DMS79 treated with DMSO at 0.1 percent for 48 hours (cell line): ENCODE measurements around the gene MAT2B.
"Not testable (repeated sequence)": the region's sequence is repeated elsewhere in the genome, so short reads cannot be mapped to it uniquely, and the experiment has no call there.

Experiments used
- DNase-seq: peaks from one replicate; lab custom pipeline; 2025; lab: John Stamatoyannopoulos, UW

MAT2B gene

DNA sequence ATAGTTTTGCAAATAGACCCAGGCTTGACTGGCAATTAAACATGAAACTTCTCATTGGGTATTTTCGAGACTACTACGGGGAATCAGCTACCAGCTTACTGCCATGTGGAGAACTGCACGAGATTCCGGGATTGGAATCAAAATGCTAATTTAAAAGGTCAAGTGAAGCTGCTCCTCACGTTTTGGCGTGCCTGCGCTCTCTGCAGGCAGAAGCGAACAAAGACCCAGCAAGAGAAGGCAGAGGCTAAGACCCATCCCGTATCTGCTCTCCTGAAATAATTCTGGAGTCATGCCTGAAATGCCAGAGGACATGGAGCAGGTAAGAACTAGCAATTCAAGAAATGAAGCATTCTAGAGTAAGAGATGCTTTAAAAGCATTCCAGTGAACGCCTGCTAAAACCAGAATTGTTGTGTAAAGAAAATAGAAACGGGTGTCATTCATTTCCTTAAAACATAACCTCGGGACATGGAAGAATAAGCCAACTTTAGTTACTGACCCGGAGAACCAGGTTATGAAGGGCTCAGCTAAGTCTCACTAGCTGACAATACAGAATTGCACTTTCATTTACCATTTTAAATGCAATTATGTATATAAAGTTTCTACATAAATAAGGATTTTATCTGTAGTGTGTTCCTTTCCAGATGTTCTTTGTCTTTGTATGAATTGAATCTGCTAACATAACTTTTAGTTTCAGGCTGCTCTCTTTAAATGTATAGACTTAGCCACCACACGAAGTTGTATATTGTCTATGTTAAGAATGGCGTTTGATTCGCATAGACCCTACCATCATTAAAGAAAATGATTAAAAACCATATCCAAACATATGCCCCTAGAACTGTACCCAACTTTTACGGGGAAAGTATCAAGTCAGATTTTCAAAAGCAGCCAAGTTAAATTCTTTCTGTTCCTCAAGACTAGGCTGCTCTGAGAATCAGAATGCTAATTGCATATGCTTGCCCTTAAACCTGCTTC is 2.0 kb upstream of the MAT2B start:
- DNase-seq: no peak

DNA sequence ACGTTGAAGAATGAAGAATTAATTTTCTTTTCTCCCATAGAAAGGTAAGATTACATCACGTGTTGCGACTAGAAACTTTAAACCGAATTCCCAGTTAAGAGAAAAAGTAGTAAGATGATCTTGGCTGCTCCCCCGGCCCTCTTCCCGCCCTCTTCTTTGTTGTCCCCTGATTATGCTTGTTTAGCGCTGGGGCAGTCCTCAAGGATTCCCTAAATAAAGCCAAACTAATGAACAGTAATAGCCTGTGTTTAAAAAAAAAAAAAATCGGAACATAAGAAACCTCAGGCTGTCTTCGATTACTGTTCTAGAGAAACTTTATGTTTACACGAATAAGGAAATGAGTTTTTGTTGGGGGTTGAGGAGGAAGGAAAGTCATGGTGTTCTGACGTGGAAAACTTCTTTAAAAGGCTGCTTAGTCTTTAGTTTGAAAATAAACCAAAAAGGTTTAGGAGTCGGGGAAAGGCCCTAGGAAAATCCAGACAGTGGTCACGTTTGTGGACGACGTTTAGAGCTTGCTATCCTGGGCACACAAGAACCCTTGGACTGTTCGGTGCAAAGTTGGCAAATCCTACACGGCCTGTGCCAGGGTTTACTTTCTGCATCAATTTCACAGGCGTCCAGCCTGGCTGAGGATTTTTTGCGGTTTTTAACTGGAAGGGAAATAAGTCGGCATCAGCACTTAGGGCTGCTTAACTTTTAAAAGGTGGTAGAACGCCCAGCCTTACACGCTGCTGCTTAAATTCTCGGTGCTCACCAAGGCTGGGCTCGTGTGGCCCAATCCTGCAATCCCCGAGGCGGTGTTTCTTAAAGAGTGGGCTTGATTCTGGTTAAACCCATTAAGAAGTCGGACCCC is 1.1 kb upstream of the MAT2B start:
- peak; percentile 42 for DNase-seq

- no peak for DNase-seq
Measured at GRCh38 chr5:163505049-163505367, 411 bp upstream of the MAT2B start.

- no peak for DNase-seq
Measured at GRCh38 chr5:163506095-163506457, 657 bp downstream of the MAT2B start.

DNA sequence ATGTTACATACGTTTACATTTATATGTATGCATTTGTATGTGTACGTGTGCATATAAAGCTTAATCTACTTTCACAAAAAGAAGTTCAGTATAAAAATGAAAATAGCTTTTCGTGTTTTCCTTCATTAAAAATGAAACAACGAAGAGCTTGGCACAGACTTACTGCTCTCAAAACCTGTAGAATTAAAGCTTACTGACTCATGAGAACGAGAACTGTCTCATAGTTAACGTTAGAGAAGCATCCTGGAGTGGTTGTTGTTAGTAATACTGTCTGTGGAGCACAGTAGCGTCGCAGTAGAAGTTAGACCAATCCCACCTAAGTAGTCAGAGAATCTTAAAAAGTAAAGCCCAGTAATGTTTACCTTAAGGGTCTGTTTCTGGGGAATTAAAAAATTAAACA is 1.3 kb downstream of the MAT2B start:
- no peak for DNase-seq

- DNase-seq: no peak
Measured at GRCh38 chr5:163508753-163509152, 3.3 kb downstream of the MAT2B start.

DNA sequence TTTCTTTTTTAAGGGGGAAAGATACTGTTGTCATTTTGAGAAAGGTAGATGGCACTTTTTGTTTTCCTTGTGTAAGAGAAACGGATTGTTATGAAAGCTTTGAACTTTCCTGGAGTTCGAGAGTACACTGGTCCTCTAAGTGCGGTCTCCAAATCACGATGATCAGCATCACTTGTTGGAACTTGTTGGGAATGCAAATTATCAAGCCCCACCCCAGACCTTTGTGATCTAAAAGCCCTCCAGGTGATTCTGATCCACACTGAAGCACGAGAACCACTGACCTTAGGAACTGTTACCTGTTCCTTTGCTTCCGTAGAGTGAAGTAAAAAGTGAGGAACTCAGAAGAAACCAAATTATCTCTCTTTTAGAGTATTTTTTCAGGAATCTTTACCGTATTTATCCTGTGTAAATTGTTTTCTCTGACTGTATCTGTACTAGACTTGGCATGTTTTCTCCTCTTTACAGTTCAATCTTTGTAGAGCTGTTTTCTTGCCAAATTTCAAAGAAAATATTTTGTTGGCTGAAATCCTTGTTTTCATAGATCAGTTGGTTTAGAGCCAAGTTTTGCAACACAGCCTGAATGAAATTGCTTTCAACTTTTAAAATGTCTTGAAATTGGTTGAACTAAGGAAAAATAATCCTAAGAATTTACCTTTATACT is 4.0 kb downstream of the MAT2B start:
- DNase-seq: peak; percentile 28

GRCh38 chr5:163512526-163512925 is 7.1 kb downstream of the MAT2B start:
- DNase-seq: no peak

- DNase-seq: no peak
Measured at GRCh38 chr5:163525096-163525495, 19.7 kb downstream of the MAT2B start.

DNA sequence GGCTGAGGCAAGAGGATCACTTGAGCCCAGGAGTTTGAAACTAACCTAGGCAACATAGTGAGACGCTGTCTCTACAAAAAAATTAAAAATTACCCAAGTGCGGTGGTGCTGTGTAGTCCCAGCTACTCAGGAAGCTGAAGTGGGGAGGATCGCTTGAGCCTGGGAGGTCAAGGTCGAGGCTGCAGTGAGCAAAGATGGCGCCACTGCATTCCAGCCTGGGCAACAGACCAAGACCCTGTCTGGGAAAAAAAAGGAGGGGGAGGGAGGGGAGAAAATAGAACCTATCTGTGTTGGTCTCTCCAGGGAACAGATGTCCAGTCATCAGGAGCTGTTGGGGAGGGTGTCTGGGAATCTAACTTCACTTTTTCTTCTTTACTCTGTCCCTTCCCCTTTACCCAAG is 24.3 kb downstream of the MAT2B start:
- no peak for DNase-seq

GRCh38 chr5:163531272-163531671 is 25.9 kb downstream of the MAT2B start:
- DNase-seq: no peak

DNA sequence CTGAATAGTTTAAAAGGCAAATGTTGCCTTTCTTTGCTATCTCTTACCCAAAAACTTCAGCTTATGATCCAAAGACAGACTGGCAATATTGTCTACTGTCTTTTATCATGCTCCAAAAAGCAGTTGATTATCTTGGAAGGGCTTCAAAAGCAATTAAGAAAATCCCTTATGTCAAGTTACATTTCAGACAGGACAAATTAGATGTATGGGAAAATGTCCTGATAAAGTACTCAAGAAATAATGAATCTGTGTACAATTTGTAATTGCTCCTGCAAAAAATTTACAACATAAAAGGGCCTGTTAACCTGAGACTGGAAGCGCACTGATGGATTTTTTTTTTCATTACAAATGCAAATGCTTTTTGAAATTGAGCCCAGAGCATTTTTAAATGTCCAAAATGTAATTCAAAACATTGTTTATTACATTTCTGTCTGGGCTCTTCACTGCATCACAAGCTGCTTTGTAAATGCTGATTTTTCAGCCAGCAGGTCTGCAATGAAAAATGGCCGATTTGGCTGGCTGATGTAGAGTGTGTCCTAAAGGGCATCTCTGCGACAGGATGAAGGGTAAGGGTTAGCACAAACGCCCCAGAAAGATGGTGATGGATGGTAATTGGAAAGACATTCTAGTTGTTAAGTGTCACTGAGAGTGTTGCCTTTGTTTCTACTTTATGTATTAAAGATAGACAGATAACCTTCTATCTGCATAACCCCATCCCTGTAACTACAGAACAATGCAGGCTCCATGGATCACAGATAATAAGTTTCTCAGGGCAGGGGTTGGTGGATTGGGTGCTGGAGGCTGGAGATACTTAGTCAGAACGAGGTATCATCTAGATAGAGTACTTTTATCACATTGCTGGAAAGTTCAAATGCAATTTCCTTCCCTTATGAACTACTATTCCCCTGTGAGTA is 27.0 kb downstream of the MAT2B start:
- no peak for DNase-seq

DNA sequence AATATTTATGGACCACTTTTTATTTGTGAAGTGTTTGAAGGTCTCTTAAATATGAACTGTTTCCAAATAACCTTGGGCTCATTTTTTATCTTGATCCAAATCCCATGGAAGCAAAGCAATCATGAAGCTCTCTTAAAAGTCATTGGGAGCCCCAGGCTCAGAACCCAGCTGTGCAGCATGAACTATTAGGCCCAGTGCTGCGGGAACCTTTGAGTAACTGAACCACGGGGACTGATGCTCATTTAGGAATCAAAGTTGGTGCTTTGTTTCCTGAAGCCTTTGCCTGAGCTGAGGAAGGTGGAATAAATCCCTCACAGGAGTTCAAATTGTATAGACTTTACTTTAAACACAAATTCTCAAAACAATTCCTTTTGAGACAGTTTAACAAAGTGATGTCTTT is 27.8 kb downstream of the MAT2B start:
- DNase-seq: no peak

DNA sequence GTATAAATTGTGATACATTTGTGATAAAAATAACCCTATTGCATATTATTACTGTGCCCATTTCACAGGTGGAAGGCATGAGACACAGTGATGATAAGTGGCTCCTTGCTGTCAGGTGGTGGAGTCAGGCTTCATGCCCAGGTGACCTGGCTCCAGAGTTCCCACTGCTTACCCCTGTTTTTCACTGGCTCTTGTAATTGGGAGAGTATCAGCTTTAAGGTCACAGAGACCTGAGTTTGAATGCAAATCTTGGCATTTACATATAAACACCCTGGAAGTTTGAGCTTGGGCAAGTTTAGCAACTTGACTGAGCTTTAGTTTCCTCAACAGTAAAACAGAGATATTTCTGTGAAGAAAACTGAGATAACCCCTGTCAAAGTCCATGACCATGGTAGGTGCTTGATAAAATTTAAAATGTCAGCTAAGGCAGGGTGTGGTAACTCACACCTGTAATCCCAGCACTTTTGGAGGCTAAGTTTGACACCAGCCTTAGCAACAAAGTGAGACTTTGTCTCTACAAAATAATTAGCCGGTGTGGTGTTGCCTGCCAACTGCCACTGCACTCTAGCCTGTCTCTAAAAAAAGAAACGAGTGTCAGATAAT is 29.2 kb downstream of the MAT2B start:
- no peak for DNase-seq

GRCh38 chr5:163535290-163535689 is 29.9 kb downstream of the MAT2B start:
- no peak for DNase-seq

DNA sequence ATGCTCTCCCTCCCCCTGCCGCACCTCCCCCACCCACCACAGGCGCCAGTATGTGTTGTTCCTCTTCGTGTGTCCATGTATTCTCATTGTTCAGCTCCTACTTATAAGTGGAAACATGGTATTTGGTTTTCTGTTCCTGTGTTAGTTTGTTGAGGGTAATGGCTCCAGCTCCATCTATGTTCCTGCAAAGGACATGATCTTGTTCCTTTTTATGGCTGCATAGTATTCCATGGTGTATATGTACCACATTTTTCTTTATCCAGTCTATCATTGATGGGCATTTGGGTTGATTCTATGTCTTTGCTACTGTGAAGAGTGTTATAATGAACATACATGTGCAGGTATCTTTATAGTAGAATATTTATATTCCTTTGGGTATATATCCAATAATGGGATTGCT is 31.0 kb downstream of the MAT2B start:
- not testable (repeated sequence) for DNase-seq

GRCh38 chr5:163540696-163541095 is 35.3 kb downstream of the MAT2B start:
- no peak for DNase-seq

GRCh38 chr5:163542771-163543170 is 37.4 kb downstream of the MAT2B start:
- no peak for DNase-seq

DNA sequence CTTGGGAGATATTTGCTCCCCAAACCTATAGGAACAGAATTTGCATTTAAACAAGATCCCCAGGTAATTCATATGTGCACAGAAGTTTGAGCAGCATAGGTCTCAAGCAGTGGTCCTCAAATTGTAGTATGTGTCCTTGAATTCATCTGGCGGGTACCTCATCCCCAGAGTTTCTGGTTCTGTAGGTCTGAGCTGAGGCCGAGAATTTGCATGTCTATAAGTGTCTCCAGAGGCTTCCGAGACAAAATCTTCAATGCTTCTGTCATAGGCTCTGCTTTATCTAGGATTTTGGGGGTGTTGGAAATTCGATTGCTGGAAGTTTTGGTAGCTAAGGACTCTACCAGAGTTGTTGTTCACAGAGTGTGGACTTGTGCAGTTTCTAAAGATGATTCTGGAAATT is 38.6 kb downstream of the MAT2B start:
- DNase-seq: no peak

DNA sequence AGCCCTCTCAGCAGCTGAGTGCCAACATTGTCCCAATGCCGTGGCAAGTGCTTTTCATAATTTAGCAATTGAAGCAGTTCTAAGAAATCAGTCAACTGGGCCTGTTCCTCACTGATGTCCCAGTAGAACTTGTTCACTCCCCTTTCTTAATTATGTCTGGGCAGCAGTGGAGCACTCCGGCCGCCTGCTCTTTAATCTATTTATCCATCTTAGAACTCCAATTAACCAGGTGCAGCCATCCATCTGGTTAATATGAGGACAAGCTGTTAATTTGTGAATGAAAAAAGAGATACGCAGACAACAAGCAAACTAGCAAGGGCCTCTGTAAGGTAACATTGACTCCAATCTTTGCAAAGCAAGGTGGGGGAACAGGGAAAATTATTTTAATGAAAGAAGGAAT is 39.4 kb downstream of the MAT2B start:
- no peak for DNase-seq

GRCh38 chr5:163548649-163549048 is 43.2 kb downstream of the MAT2B start:
- no peak for DNase-seq
